ENCODE measurements around the gene KRT20. TPM values are rescaled to one million over a fixed set of nuclear protein-coding genes. Genes with fewer than 3 reads are reported as not detected.
"Not testable (repeated sequence)": the region's sequence is repeated elsewhere in the genome, so short reads cannot be mapped to it uniquely, and the experiment has no call there.

The KRT20 gene
- total and polyA plus RNA-seq, 9 donors = 0.05 to 4.2 (median 0.52) TPM; not detected in 5

DNA sequence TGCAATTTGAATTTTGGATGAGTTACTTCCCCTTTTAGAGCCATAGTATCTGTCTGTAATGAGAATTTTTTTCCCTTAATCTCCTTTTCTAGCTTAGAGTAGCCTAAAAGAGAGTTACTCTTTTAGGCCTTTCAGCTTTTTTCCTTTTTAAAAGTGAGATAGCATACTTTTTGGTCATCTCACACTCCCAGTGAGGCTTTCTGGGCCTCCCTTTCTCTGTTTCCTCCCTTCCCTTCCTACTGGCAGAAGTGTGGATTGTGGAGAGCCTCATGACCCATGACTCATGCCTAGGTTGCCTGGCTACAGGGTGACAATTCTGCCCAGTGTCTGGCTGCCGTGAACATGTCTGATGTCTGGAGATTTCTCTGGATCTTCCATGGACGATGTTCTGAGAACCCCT, 37.2 kb upstream of the KRT20 start:
- no peaks in the 10 kb centered on the region for H3K36me3 ChIP-seq
- peak in 1 of 5 donors; percentile 32 for DNase-seq
- WGBS, 3 donors = 35 to 53% (median 43%) methylated on average over 2 of the region's 2 CpGs
- no peak overlapping the region for H3K4me3 ChIP-seq
- peaks cover 2% of the 10 kb centered on the region for H3K4me1 ChIP-seq (ENCODE audit: insufficient read depth)
- TF ChIP-seq CTCF (IDR thresholded peaks at IDR 0.05) (no peak), POLR2A (IDR thresholded peaks at IDR 0.05) (no peak)
- H3K27me3 ChIP-seq = no peaks in the 10 kb centered on the region
- H3K9me3 ChIP-seq = no peaks in the 10 kb centered on the region
- intact Hi-C loops (cut with DNase I) = no loop called here
- H3K27ac ChIP-seq = no peak overlapping the region

- Histone ChIP-seq H3K4me1 (ENCODE audit: insufficient read depth) (peaks cover 2% of the 10 kb centered on the region), H3K9me3 (no peaks in the 10 kb centered on the region), H3K27me3 (no peaks in the 10 kb centered on the region), H3K27ac (no peak overlapping the region), H3K4me3 (no peak overlapping the region), H3K36me3 (no peaks in the 10 kb centered on the region)
- no peak for DNase-seq
- 85 to 94% (median 87%) methylated on average over 2 of the region's 2 CpGs for WGBS, 3 donors
- intact Hi-C loops (cut with DNase I) = no loop called here
- no peak for TF ChIP-seq EP300 (IDR thresholded peaks at IDR 0.05)
- TF ChIP-seq POLR2A (IDR thresholded peaks at IDR 0.05) = no peak
- no peak for TF ChIP-seq CTCF (IDR thresholded peaks at IDR 0.05)
Measured at GRCh38 chr17:40921026-40921425, 36.0 kb upstream of the KRT20 start.

DNA sequence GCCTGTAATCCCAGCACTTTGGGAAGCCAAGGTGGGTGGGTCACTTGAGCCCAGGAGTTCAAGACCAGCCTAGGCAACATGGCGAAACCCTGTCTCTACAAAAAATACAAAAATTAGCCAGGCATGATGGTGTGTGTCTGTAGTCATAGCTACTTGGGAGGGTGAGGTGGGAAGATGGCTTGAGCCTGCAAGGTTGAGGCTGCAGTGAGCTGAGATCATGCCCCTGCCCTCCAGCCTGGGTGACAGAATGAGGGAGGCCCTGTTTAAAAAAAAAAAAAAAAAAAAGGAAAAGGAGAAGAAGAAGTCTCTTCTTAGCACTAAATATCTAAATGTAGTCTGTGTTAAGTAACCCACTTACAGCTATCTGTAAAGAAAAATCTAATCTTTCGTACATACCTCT, 32.1 kb upstream of the KRT20 start:
- H3K27ac ChIP-seq; H3K27me3 ChIP-seq; H3K36me3 ChIP-seq; H3K9me3 ChIP-seq; H3K4me1 ChIP-seq (ENCODE audit: insufficient read depth); H3K4me3 ChIP-seq; DNase-seq: not testable (repeated sequence)
- WGBS, 3 donors = 98 to 99% (median 99%) methylated on average over 2 of the region's 2 CpGs
- intact Hi-C loops (cut with DNase I) = loop anchor here in 1 of 4 donors (10.0 kb wide), 1 partner anchor 628 kb away; no protein-coding TSS in a partner anchor

DNA sequence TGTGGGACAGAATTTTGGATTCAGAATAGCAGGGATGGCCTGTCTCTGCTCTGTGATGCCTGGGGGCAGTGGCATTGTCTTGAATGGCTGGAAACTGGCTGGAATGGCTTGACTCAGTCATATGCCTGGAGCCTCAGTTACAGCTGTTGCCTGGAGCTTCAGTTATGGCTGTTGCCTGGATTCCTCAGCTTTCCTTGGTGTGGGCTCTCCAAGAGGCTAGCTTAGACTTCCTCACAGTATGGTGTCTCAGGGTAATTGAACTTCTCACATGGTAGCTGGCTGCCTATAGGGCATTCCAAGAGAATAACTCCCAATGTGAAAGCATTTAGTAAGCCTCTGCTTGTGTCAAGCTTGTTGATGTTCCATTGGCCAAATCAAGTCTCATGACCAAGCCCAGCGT, 31.3 kb upstream of the KRT20 start:
- no peak for TF ChIP-seq CTCF (IDR thresholded peaks at IDR 0.05)
- no peak for TF ChIP-seq EP300 (IDR thresholded peaks at IDR 0.05)
- TF ChIP-seq POLR2A (IDR thresholded peaks at IDR 0.05) = no peak
- Histone ChIP-seq H3K9me3 (no peaks in the 10 kb centered on the region), H3K4me1 (ENCODE audit: insufficient read depth) (no peaks in the 10 kb centered on the region), H3K4me3 (no peak overlapping the region), H3K27me3 (no peaks in the 10 kb centered on the region), H3K36me3 (no peaks in the 10 kb centered on the region), H3K27ac (no peak overlapping the region)
- WGBS, 3 donors = 0 to 96% (median 47%) methylated on average over 1 of the region's 1 CpG
- no peak for DNase-seq
- intact Hi-C loops (cut with DNase I) = loop anchor here in 1 of 4 donors (10.0 kb wide), 1 partner anchor 628 kb away; no protein-coding TSS in a partner anchor

DNA sequence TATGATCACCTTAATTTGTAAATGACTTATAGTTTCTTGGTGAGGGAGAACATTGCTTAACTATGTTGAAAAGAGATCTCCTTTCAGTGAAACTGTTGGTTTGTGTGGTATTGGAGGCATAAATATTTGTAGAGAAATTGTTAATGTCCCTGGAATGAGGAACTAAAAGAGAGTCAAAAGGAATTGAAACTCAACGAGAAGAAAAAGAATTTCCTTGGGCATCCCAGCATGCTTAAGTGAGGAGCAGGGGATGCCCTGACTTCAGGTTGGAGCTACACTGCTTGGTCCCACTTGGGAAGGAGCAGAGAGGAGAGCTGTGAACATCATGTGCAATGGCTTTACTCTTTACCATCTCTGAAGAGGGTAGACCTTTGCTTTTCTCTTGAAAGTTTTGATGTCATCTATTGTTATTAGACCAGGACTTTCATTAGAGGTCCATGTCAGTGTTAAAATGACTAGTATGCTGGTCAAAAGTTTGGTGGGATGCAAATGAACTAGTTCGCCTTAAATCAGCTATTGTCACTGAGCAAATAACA, 30.7 kb upstream of the KRT20 start:
- intact Hi-C loops (cut with DNase I) = loop anchor here in 1 of 4 donors (10.0 kb wide), 1 partner anchor 629 kb away; no protein-coding TSS in a partner anchor

More for the DNA sequence above, 30.7 kb upstream of the KRT20 start:
- Histone ChIP-seq H3K4me3 (no peak overlapping the region), H3K36me3 (no peaks in the 10 kb centered on the region), H3K9me3 (no peaks in the 10 kb centered on the region), H3K27me3 (no peaks in the 10 kb centered on the region), H3K27ac (no peak overlapping the region), H3K4me1 (ENCODE audit: insufficient read depth) (no peaks in the 10 kb centered on the region)
- no peak for DNase-seq
- no peak for TF ChIP-seq EP300 (IDR thresholded peaks at IDR 0.05)
- TF ChIP-seq CTCF (IDR thresholded peaks at IDR 0.05) = no peak
- no peak for TF ChIP-seq POLR2A (IDR thresholded peaks at IDR 0.05)
- 53 to 61% (median 58%) methylated on average over 2 of the region's 2 CpGs for WGBS, 3 donors
